HCT116 (cell line): ENCODE results near the gene CENPB. TPM values are rescaled to one million over a fixed set of nuclear protein-coding genes. Genes with fewer than 3 reads are reported as not detected.

Experiments used
- ATAC-seq: fragments of 200-7000 bp; cut with Tn5 transposase; 2 replicates; pipeline ENCODE4 v1.9.1; 2020; ENCODE audit warnings: mild to moderate bottlenecking, moderate library complexity
- BruUV-seq: library from RNA; stranded (reverse); fragments of 400-500 nt; replicated peaks from 2 replicates; lab custom pipeline; 2021; lab: Mats Ljungman, UMichigan
- CTCF ChIA-PET: fragments of 300-600 bp; sonication (Branson Sonifier 250); formaldehyde crosslinking; loops from one replicate; lab custom pipeline; 2021; ENCODE audit warnings: antibody characterized with exemption; lab: Charles Lee
- POLR2A ChIA-PET: fragments of 300-600, 350-600 bp; sonication (Branson Sonifier 250); formaldehyde crosslinking; loops from one replicate; lab custom pipeline; 2021; ENCODE audit warnings: antibody characterized with exemption; lab: Charles Lee
- RAD21 ChIA-PET, 2 experiments: fragments of 300-600 bp; sonication (Branson Sonifier 250); formaldehyde crosslinking; loops; one replicate each; lab custom pipeline; 2023; ENCODE audit warnings: low total read pairs in 2 of 2; ENCODE audit not compliant: uncharacterized antibody in 2 of 2, unreplicated experiment in 2 of 2, low non-redundant PET in 1 of 2; lab: Charles Lee
- DNase-seq: peaks from one replicate; pipeline ENCODE4 v3.0.0-alpha.2; 2010; ENCODE audit warnings: low read depth, low spot score
- H2AFZ ChIP-seq: fragments of 200-600 bp; shearing (Covaris generic), sonication (generic); 2 replicates; pipeline ENCODE4 v1.6.1; 2017; ENCODE audit warnings: low read depth, mixed run types, mixed read lengths, antibody characterized with exemption, low read length; ENCODE audit not compliant: poor library complexity, severe bottlenecking
- H3K27ac ChIP-seq: 2 replicates; pipeline ENCODE4 v1.5.1; 2012; ENCODE audit warnings: low read depth, low read length
- H3K27me3 ChIP-seq: fragments of 200-600 bp; sonication (generic); 2 replicates; pipeline ENCODE4 v1.6.1; 2016; ENCODE audit warnings: mixed run types, low read length, mixed read lengths; ENCODE audit not compliant: insufficient read depth
- H3K36me3 ChIP-seq, 2 experiments: fragments of 200-500 bp in 1 of 2; fragments of 200-600 bp in 1 of 2; sonication (Bioruptor generic) in 1 of 2; sonication (generic) in 1 of 2; 2 replicates each; pipeline versions ENCODE4 v1.5.1 to v1.6.1; 2014 to 2016; ENCODE audit warnings: low read length in 2 of 2, inconsistent platforms in 1 of 2, mixed read lengths in 1 of 2, mixed run types in 1 of 2; ENCODE audit not compliant: insufficient read depth in 2 of 2, control insufficient read depth in 1 of 2
- H3K4me1 ChIP-seq, 2 experiments: fragments of 200-600 bp in 1 of 2; sonication (generic) in 1 of 2; 2 replicates each; pipeline versions ENCODE4 v1.5.1 to v1.6.1; 2012 to 2017; ENCODE audit warnings: low read length in 2 of 2, inconsistent platforms in 1 of 2, mild to moderate bottlenecking in 1 of 2, mixed read lengths in 1 of 2, mixed run types in 1 of 2, moderate library complexity in 1 of 2; ENCODE audit not compliant: insufficient read depth in 2 of 2, control insufficient read depth in 1 of 2
- H3K4me2 ChIP-seq: fragments of 200-600 bp; sonication (generic); 2 replicates; pipeline ENCODE4 v1.6.1; 2017; ENCODE audit warnings: mixed run types, low read length, mixed read lengths
- H3K4me3 ChIP-seq, 2 experiments: fragments of 200-600 bp in 1 of 2; sonication (generic) in 1 of 2; replicated peaks in 1 of 2; 2 replicates each; pipeline ENCODE4 v1.5.1; 2011 to 2016; ENCODE audit warnings: low read length in 2 of 2, control low read depth in 1 of 2, low read depth in 1 of 2, mild to moderate bottlenecking in 1 of 2, mixed read lengths in 1 of 2, mixed run types in 1 of 2
- H3K79me2 ChIP-seq: fragments of 200-600 bp; sonication (generic); 2 replicates; pipeline ENCODE4 v1.6.1; 2017; ENCODE audit warnings: mild to moderate bottlenecking, mixed run types, low read length, moderate library complexity, mixed read lengths; ENCODE audit not compliant: insufficient read depth
- H3K9ac ChIP-seq: fragments of 200-600 bp; sonication (generic); 2 replicates; pipeline ENCODE4 v1.6.1; 2016; ENCODE audit warnings: low read length, mixed read lengths
- H3K9me2 ChIP-seq: fragments of 200-600 bp; sonication (generic), shearing (Covaris generic); 2 replicates; pipeline ENCODE4 v1.6.1; 2017; ENCODE audit warnings: mixed run types, mild to moderate bottlenecking, moderate library complexity; ENCODE audit not compliant: insufficient read depth
- H3K9me3 ChIP-seq, 2 experiments: fragments of 200-500 bp in 1 of 2; fragments of 200-600 bp in 1 of 2; sonication (Bioruptor generic) in 1 of 2; sonication (generic) in 1 of 2; 2 replicates each; pipeline ENCODE4 v1.6.1; 2014 to 2017; ENCODE audit warnings: low read length in 2 of 2, mixed read lengths in 2 of 2, inconsistent platforms in 1 of 2, low read depth in 1 of 2, mild to moderate bottlenecking in 1 of 2, mixed run types in 1 of 2, moderate library complexity in 1 of 2; ENCODE audit not compliant: control insufficient read depth in 1 of 2, insufficient read depth in 1 of 2
- H4K20me1 ChIP-seq: fragments of 200-600 bp; sonication (generic), shearing (Covaris generic); 2 replicates; pipeline ENCODE4 v1.6.1; 2017; ENCODE audit warnings: mixed run types, mild to moderate bottlenecking, moderate library complexity; ENCODE audit not compliant: insufficient read depth
- ATF3 ChIP-seq: IDR thresholded peaks from 2 replicates; pipeline ENCODE4 v1.6.1; 2012
- CEBPB ChIP-seq: IDR thresholded peaks from 2 replicates; pipeline ENCODE4 v1.6.1; 2012; ENCODE audit warnings: low read depth
- CTCF ChIP-seq, 3 experiments: fragments of 200-600 bp in 1 of 3; sonication (generic) in 1 of 3; IDR thresholded peaks in 2 of 3; conservative IDR thresholded peaks in 1 of 3; 2 replicates each; pipeline ENCODE4 v1.5.1; 2012 to 2017; ENCODE audit warnings: low read depth in 2 of 3, low read length in 2 of 3, antibody characterized with exemption in 1 of 3, borderline replicate concordance in 1 of 3, control low read depth in 1 of 3, mild to moderate bottlenecking in 1 of 3, mixed read lengths in 1 of 3, mixed run types in 1 of 3, moderate library complexity in 1 of 3; ENCODE audit not compliant: insufficient read depth in 1 of 3
- EGR1 ChIP-seq: IDR thresholded peaks from 2 replicates; pipeline ENCODE4 v1.6.1; 2012; ENCODE audit warnings: low read depth
- ELF1 ChIP-seq: IDR thresholded peaks from 2 replicates; pipeline ENCODE4 v1.6.1; 2012; ENCODE audit warnings: low read depth, borderline replicate concordance
- FOSL1 ChIP-seq: IDR thresholded peaks from 2 replicates; pipeline ENCODE4 v1.6.1; 2012; ENCODE audit warnings: low read depth
- SP1 ChIP-seq: IDR thresholded peaks from 2 replicates; pipeline ENCODE4 v1.6.1; 2012; ENCODE audit warnings: low read depth
- TCF7L2 ChIP-seq: IDR thresholded peaks from 2 replicates; pipeline ENCODE4 v1.7.0; 2011; ENCODE audit warnings: borderline replicate concordance, inconsistent platforms; ENCODE audit not compliant: insufficient read depth, insufficient read length; ENCODE audit errors: extremely low read depth
- YY1 ChIP-seq: IDR thresholded peaks from 2 replicates; pipeline ENCODE4 v1.6.1; 2011; ENCODE audit warnings: low read length, low read depth, moderate library complexity, mild to moderate bottlenecking; ENCODE audit not compliant: insufficient replicate concordance; ENCODE audit errors: extremely low read depth
- ZBTB33 ChIP-seq: IDR thresholded peaks from 2 replicates; pipeline ENCODE4 v1.6.1; 2011; ENCODE audit warnings: mild to moderate bottlenecking, low read length, moderate library complexity; ENCODE audit not compliant: insufficient replicate concordance; ENCODE audit errors: extremely low read depth
- ZFX ChIP-seq: fragments of 450-650 bp; IDR thresholded peaks from 2 replicates; pipeline ENCODE4 v1.6.1; 2017
- intact Hi-C: fragments of 100-400 bp; cut with micrococcal nuclease; formaldehyde crosslinking; loops from 2 replicates; pipeline ENCODE4 v1.10.0; 2022
- total RNA-seq: library from RNA; stranded (reverse); gene quantifications from one replicate; pipeline ENCODE4 v1.2.1, GENCODE V29; 2021; ENCODE audit not compliant: unreplicated experiment
- TF ChIP-seq, protein P1 (sequence below): IDR thresholded peaks from 2 replicates; pipeline ENCODE4 v1.6.1; 2012; ENCODE audit warnings: low read depth
- TF ChIP-seq, protein P2 (sequence below): IDR thresholded peaks from 2 replicates; pipeline ENCODE4 v1.6.1; 2012

Gene CENPB
- total RNA-seq, 1 experiment from 2014 or later, result 67.2 TPM

DNA sequence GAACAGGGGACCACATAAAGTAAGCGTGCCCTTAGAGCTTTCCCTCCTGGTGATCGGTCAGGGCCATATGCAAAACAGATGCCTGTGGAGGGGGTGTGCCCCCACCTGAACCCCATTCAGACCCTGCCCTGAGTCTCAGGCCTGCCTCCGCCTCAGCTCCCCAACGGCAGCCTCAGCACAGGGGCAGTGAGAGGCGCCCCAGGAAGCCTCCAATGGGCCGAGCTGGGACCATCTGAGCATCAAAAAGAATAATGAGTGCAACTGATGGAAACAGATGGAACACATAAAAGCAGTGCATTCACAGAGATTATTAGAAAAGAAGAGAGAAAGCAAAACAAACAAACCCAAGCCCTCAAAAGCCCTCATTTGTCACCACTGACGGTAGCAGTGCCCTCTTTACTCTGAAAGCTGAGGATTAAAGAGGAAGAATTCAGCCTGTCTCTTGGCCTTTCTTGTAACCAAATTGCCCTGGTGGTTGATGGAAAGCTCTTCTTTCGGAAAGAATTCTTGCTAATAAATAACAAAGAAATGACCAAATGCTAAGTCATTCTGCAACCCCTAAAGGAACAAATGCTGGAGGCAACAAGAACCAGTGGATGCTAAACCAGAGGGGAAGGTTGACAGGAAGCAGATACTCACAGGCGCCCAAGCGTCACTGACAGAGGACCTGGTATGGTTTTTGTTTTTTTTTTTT is 25.7 kb downstream of the CENPB start (continued):
- TF ChIP-seq ATF3 (no peak), TCF7L2 (no peak)

GRCh38 chr20:3759884-3760283 is 26.7 kb downstream of the CENPB start:
- no TSS peak for BruUV-seq
- H3K9me3 ChIP-seq, result no peaks in the 10 kb centered on the region
- CTCF ChIA-PET, result no interaction called here
- ATAC-seq (no peak), DNase-seq (no peak)
- H3K79me2 ChIP-seq, result peaks cover 34% of the 10 kb centered on the region
- H3K9me2 ChIP-seq, result no peaks in the 10 kb centered on the region
- H3K4me1 ChIP-seq, result no peaks in the 10 kb centered on the region
- H3K9ac ChIP-seq, result no peak overlapping the region
- no peaks in the 10 kb centered on the region for H3K27me3 ChIP-seq
- no peaks in the 10 kb centered on the region for H4K20me1 ChIP-seq
- H3K4me2 ChIP-seq, result no peak overlapping the region
- POLR2A ChIA-PET, result no interaction called here
- H3K36me3 ChIP-seq, result peaks cover 6 to 37% of the 10 kb centered on the region in 2 experiments; a peak in 3 of 4 replicates
- no peak overlapping the region; the same call in 1 of the 2 replicates for H3K27ac ChIP-seq
- H2AFZ ChIP-seq, result no peak overlapping the region
- intact Hi-C loops, result no loop called here
- H3K4me3 ChIP-seq, result no peak overlapping the region
- RAD21 ChIA-PET, result no interaction called here
- TF ChIP-seq ELF1 (no peak), FOSL1 (no peak), ZFX (no peak), CTCF (IDR thresholded peaks at IDR 0.05 in 2 of 3, conservative IDR thresholded peaks at IDR 0.05 in 1 of 3; ENCODE audit: borderline replicate concordance in 1 of 3, insufficient read depth in 1 of 3, low read depth in 2 of 3, low read length in 2 of 3) (no peak), YY1 (no peak), CEBPB (no peak), ATF3 (no peak), ZBTB33 (no peak), SP1 (no peak), EGR1 (no peak)
- TF ChIP-seq, protein P1, sequence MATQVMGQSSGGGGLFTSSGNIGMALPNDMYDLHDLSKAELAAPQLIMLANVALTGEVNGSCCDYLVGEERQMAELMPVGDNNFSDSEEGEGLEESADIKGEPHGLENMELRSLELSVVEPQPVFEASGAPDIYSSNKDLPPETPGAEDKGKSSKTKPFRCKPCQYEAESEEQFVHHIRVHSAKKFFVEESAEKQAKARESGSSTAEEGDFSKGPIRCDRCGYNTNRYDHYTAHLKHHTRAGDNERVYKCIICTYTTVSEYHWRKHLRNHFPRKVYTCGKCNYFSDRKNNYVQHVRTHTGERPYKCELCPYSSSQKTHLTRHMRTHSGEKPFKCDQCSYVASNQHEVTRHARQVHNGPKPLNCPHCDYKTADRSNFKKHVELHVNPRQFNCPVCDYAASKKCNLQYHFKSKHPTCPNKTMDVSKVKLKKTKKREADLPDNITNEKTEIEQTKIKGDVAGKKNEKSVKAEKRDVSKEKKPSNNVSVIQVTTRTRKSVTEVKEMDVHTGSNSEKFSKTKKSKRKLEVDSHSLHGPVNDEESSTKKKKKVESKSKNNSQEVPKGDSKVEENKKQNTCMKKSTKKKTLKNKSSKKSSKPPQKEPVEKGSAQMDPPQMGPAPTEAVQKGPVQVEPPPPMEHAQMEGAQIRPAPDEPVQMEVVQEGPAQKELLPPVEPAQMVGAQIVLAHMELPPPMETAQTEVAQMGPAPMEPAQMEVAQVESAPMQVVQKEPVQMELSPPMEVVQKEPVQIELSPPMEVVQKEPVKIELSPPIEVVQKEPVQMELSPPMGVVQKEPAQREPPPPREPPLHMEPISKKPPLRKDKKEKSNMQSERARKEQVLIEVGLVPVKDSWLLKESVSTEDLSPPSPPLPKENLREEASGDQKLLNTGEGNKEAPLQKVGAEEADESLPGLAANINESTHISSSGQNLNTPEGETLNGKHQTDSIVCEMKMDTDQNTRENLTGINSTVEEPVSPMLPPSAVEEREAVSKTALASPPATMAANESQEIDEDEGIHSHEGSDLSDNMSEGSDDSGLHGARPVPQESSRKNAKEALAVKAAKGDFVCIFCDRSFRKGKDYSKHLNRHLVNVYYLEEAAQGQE, result no peak
- TF ChIP-seq, protein P2, sequence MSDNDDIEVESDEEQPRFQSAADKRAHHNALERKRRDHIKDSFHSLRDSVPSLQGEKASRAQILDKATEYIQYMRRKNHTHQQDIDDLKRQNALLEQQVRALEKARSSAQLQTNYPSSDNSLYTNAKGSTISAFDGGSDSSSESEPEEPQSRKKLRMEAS, result no peak
